ENCODE measurements around the gene CDH4.

Gene CDH4

DNA sequence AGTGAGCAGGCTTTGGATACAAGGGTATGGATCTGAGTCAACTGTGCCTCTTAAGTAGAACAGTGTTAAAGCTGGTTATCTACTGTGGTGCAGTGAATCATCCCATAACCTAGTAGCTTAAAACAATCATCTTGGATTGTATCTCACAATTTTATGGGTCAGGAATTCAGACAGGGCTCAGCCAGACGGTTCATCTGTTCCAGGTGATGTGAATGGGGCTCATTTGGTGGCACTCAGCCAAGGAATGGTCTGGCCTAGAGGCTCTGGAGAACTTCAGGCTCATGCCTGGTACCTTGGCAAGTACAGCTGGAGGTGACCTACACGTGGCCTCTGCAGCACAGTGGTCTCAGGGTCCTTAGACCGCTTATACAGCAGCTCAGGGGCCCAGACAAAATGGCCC, 11.2 kb upstream of the CDH4 start:
- peaks cover 4% of the 10 kb centered on the region for H3K9me3 ChIP-seq (ENCODE audit: insufficient read depth, low read length, severe bottlenecking)
- H3K4me1 ChIP-seq (ENCODE audit: insufficient read depth, low read length): no peaks in the 10 kb centered on the region
- no peak for ATAC-seq (ENCODE audit: insufficient read depth, low read depth)
- no peaks in the 10 kb centered on the region for H3K36me3 ChIP-seq (ENCODE audit: insufficient read depth, low read length)
- no peak for TF ChIP-seq EZH2 (IDR thresholded peaks at IDR 0.05; ENCODE audit: borderline replicate concordance, low read depth, low read length, severe bottlenecking)
- TF ChIP-seq, protein P1, sequence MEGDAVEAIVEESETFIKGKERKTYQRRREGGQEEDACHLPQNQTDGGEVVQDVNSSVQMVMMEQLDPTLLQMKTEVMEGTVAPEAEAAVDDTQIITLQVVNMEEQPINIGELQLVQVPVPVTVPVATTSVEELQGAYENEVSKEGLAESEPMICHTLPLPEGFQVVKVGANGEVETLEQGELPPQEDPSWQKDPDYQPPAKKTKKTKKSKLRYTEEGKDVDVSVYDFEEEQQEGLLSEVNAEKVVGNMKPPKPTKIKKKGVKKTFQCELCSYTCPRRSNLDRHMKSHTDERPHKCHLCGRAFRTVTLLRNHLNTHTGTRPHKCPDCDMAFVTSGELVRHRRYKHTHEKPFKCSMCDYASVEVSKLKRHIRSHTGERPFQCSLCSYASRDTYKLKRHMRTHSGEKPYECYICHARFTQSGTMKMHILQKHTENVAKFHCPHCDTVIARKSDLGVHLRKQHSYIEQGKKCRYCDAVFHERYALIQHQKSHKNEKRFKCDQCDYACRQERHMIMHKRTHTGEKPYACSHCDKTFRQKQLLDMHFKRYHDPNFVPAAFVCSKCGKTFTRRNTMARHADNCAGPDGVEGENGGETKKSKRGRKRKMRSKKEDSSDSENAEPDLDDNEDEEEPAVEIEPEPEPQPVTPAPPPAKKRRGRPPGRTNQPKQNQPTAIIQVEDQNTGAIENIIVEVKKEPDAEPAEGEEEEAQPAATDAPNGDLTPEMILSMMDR (IDR thresholded peaks at IDR 0.05; ENCODE audit: borderline replicate concordance, extremely low read depth, low read length, poor library complexity, severe bottlenecking): no peak
- no peak overlapping the region for H3K27ac ChIP-seq (ENCODE audit: low read length)
- no peak for DNase-seq
- no peak overlapping the region for H3K4me3 ChIP-seq (ENCODE audit: low read depth in 1 of 2, low read length in 2 of 2)
- no peaks in the 10 kb centered on the region for H4K20me1 ChIP-seq (ENCODE audit: insufficient read depth, low read length)
- no peaks in the 10 kb centered on the region for H3K27me3 ChIP-seq (ENCODE audit: insufficient read depth, low read length, poor library complexity)
- H2AFZ ChIP-seq (ENCODE audit: low read depth, low read length): no peak overlapping the region
- no peaks in the 10 kb centered on the region for H3K79me2 ChIP-seq (ENCODE audit: insufficient read depth, low read length)
- H3K9ac ChIP-seq (ENCODE audit: low read depth, low read length): no peak overlapping the region
- H3K4me2 ChIP-seq (ENCODE audit: insufficient read depth, low read length): no peak overlapping the region

DNA sequence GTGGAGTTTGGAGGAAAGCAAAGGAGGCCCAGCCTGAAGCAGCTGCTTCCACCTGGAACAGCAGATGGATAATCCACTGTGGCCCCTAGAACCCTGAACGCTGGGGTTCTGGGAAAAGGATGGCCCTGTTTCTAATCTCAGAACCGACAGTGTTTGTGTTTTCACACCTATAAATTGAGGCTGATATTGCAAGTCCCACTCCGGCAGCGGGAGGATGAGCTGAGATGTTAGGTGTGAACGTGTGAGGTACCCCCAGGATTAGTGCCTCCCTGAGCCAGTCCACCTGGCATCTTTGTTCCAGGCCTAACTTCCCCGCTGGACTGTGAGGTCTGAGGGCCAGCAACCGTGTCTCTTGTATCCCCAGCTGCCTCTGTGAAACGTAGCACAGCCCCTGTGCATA, 7.8 kb upstream of the CDH4 start:
- DNase-seq: no peak
- H3K4me2 ChIP-seq (ENCODE audit: insufficient read depth, low read length): no peak overlapping the region
- H3K9ac ChIP-seq (ENCODE audit: low read depth, low read length): no peak overlapping the region
- no peaks in the 10 kb centered on the region for H3K36me3 ChIP-seq (ENCODE audit: insufficient read depth, low read length)
- ATAC-seq (ENCODE audit: insufficient read depth, low read depth): no peak
- peaks cover 3% of the 10 kb centered on the region; the same call in 1 of the 2 replicates for H4K20me1 ChIP-seq (ENCODE audit: insufficient read depth, low read length)
- no peak overlapping the region for H2AFZ ChIP-seq (ENCODE audit: low read depth, low read length)
- no peaks in the 10 kb centered on the region for H3K27me3 ChIP-seq (ENCODE audit: insufficient read depth, low read length, poor library complexity)
- peaks cover 4% of the 10 kb centered on the region for H3K9me3 ChIP-seq (ENCODE audit: insufficient read depth, low read length, severe bottlenecking)
- H3K27ac ChIP-seq (ENCODE audit: low read length): no peak overlapping the region
- H3K4me1 ChIP-seq (ENCODE audit: insufficient read depth, low read length): no peaks in the 10 kb centered on the region
- TF ChIP-seq, protein P1 (IDR thresholded peaks at IDR 0.05; ENCODE audit: borderline replicate concordance, extremely low read depth, low read length, poor library complexity, severe bottlenecking): no peak
- TF ChIP-seq EZH2 (IDR thresholded peaks at IDR 0.05; ENCODE audit: borderline replicate concordance, low read depth, low read length, severe bottlenecking): no peak
- H3K79me2 ChIP-seq (ENCODE audit: insufficient read depth, low read length): no peaks in the 10 kb centered on the region
- no peak overlapping the region for H3K4me3 ChIP-seq (ENCODE audit: low read depth in 1 of 2, low read length in 2 of 2)

DNA sequence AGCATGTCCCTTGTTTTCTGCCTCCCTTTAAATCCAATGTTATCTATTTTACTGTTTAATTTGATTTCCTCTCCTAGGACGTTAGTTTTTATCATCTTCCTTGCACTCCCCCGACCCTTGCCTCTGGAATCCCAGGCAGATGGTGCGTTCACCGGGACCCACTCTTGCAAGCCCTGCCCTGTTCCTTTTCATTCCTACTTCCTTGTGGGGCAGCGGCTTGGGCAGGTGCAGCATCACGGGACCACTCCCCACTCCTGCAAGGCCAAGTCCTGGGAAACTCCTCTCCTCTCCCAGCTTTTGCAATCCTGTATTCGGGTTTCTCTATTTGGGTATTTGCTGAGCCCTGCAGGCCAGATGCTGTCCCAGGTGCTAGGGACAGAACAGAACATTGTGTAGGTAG, 5.8 kb upstream of the CDH4 start:
- Histone ChIP-seq H3K36me3 (ENCODE audit: insufficient read depth, low read length) (no peaks in the 10 kb centered on the region), H3K4me3 (ENCODE audit: low read depth in 1 of 2, low read length in 2 of 2) (no peak overlapping the region), H3K27me3 (ENCODE audit: insufficient read depth, low read length, poor library complexity) (no peaks in the 10 kb centered on the region), H3K79me2 (ENCODE audit: insufficient read depth, low read length) (no peaks in the 10 kb centered on the region), H3K27ac (ENCODE audit: low read length) (no peak overlapping the region), H2AFZ (ENCODE audit: low read depth, low read length) (no peak overlapping the region), H3K9ac (ENCODE audit: low read depth, low read length) (no peak overlapping the region), H3K9me3 (ENCODE audit: insufficient read depth, low read length, severe bottlenecking) (no peaks in the 10 kb centered on the region), H3K4me1 (ENCODE audit: insufficient read depth, low read length) (no peaks in the 10 kb centered on the region), H4K20me1 (ENCODE audit: insufficient read depth, low read length) (peaks cover 3% of the 10 kb centered on the region; the same call in 1 of the 2 replicates), H3K4me2 (ENCODE audit: insufficient read depth, low read length) (no peak overlapping the region)
- DNase-seq: no peak
- TF ChIP-seq EZH2 (IDR thresholded peaks at IDR 0.05; ENCODE audit: borderline replicate concordance, low read depth, low read length, severe bottlenecking): no peak
- TF ChIP-seq, protein P1 (IDR thresholded peaks at IDR 0.05; ENCODE audit: borderline replicate concordance, extremely low read depth, low read length, poor library complexity, severe bottlenecking): no peak
- no peak for ATAC-seq (ENCODE audit: insufficient read depth, low read depth)

DNA sequence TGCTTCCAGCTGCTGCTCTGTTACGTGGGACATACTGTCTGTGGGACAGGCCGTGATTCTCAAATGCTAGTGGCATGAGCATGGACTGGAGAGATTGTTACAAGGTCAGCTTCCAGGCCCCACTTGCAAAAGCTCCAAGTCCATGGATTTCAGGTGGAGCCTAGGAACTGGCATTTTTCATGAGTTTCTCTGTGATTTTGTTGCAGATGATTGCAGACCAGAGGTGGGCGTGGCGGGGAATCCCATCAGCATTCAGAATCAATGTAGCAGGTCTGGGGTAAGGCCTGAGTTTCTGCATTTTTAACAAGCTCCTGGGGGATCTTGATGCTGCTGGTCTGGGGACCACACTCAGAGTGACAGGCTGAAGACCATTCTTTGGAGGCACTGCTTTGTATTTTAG, 2.4 kb upstream of the CDH4 start:
- Histone ChIP-seq H3K79me2 (ENCODE audit: insufficient read depth, low read length) (no peaks in the 10 kb centered on the region), H3K27me3 (ENCODE audit: insufficient read depth, low read length, poor library complexity) (no peaks in the 10 kb centered on the region), H3K9ac (ENCODE audit: low read depth, low read length) (no peak overlapping the region), H3K4me1 (ENCODE audit: insufficient read depth, low read length) (no peaks in the 10 kb centered on the region), H2AFZ (ENCODE audit: low read depth, low read length) (no peak overlapping the region), H3K4me3 (ENCODE audit: low read depth in 1 of 2, low read length in 2 of 2) (no peak overlapping the region), H3K4me2 (ENCODE audit: insufficient read depth, low read length) (no peak overlapping the region), H3K36me3 (ENCODE audit: insufficient read depth, low read length) (no peaks in the 10 kb centered on the region), H4K20me1 (ENCODE audit: insufficient read depth, low read length) (peaks cover 3% of the 10 kb centered on the region; the same call in 1 of the 2 replicates), H3K27ac (ENCODE audit: low read length) (no peak overlapping the region), H3K9me3 (ENCODE audit: insufficient read depth, low read length, severe bottlenecking) (no peaks in the 10 kb centered on the region)
- ATAC-seq (ENCODE audit: insufficient read depth, low read depth): no peak
- DNase-seq: no peak
- TF ChIP-seq EZH2 (IDR thresholded peaks at IDR 0.05; ENCODE audit: borderline replicate concordance, low read depth, low read length, severe bottlenecking): no peak
- TF ChIP-seq, protein P1 (IDR thresholded peaks at IDR 0.05; ENCODE audit: borderline replicate concordance, extremely low read depth, low read length, poor library complexity, severe bottlenecking): no peak
